T-cell (primary cell): ENCODE data around the gene GABRG3. TPM values are rescaled to one million over a fixed set of nuclear protein-coding genes. Genes with fewer than 3 reads are reported as not detected.

Experiments
- ATAC-seq, 4 experiments: fragments of 200-7000 bp in 3 of 4; fragments of 150-1000 bp in 1 of 4; cut with Tn5 transposase; replicated peaks in 1 of 4; 1 replicate in 3 of 4; 2 replicates in 1 of 4; pipeline ENCODE4 v1.10.0; 2021; ENCODE audit warnings: moderate library complexity in 3 of 4, mild to moderate bottlenecking in 2 of 4, moderate number of reproducible peaks in 1 of 4
- CTCF ChIA-PET, 2 donors: fragments of 300-600 bp; sonication (Branson Sonifier 250); formaldehyde crosslinking; loops; one replicate each; lab custom pipeline; 2022; ENCODE audit warnings: antibody characterized with exemption in 2 of 2; lab: Charles Lee
- POLR2A ChIA-PET, 2 donors: fragments of 300-600 bp; sonication (Branson Sonifier 250); formaldehyde crosslinking; loops; one replicate each; lab custom pipeline; 2022; ENCODE audit warnings: antibody characterized with exemption in 2 of 2; lab: Charles Lee
- DNase-seq, 35 experiments: peaks; one replicate each; pipeline versions ENCODE4 v3.0.0 to v3.0.0-alpha.2; 2013 to 2023
- H3K27ac ChIP-seq: one replicate; pipeline ENCODE4 v1.5.1; 2013; ENCODE audit warnings: low read length
- H3K27me3 ChIP-seq, 2 experiments: replicated peaks in 1 of 2; 1 replicate in 1 of 2; 2 replicates in 1 of 2; pipeline versions ENCODE4 v1.6.1 to v1.7.0; 2013; ENCODE audit warnings: low read length in 1 of 2, mixed read lengths in 1 of 2; ENCODE audit not compliant: control insufficient read depth in 2 of 2, insufficient read depth in 2 of 2; ENCODE audit errors: extremely low read depth in 1 of 2
- H3K36me3 ChIP-seq, 2 donors: 1 replicate in 1 of 2; 2 replicates in 1 of 2; pipeline versions ENCODE4 v1.6.1 to v1.7.0; 2013; ENCODE audit warnings: low read length in 1 of 2; ENCODE audit not compliant: control insufficient read depth in 2 of 2, insufficient read depth in 1 of 2; ENCODE audit errors: extremely low read depth in 1 of 2
- H3K4me1 ChIP-seq, 2 experiments: 1 replicate in 1 of 2; 2 replicates in 1 of 2; pipeline versions ENCODE4 v1.6.1 to v1.7.0; 2013; ENCODE audit warnings: low read length in 2 of 2, mixed read lengths in 1 of 2; ENCODE audit not compliant: insufficient read depth in 2 of 2, control insufficient read depth in 1 of 2; ENCODE audit errors: extremely low read depth in 1 of 2
- H3K4me3 ChIP-seq, 2 donors: 1 replicate in 1 of 2; 2 replicates in 1 of 2; pipeline versions ENCODE4 v1.5.1 to v1.7.0; 2013; ENCODE audit warnings: mild to moderate bottlenecking in 2 of 2, low read length in 1 of 2, moderate library complexity in 1 of 2; ENCODE audit not compliant: control insufficient read depth in 1 of 2; ENCODE audit errors: extremely low read depth in 1 of 2
- H3K9me3 ChIP-seq: 2 replicates; pipeline ENCODE4 v1.7.0; 2013
- H3K27ac Mint-ChIP-seq, 2 donors: one replicate each; pipeline ENCODE4 v1.8.0; 2020 to 2021; ENCODE audit warnings: mild to moderate bottlenecking in 2 of 2, mixed read lengths in 2 of 2
- H3K27me3 Mint-ChIP-seq, 2 donors: one replicate each; pipeline ENCODE4 v1.8.0; 2021 to 2022; ENCODE audit warnings: mixed read lengths in 2 of 2
- H3K36me3 Mint-ChIP-seq: one replicate; pipeline ENCODE4 v1.8.0; 2021; ENCODE audit warnings: mixed read lengths
- H3K4me1 Mint-ChIP-seq, 3 donors: one replicate each; pipeline ENCODE4 v1.8.0; 2020 to 2022; ENCODE audit warnings: mixed read lengths in 3 of 3, mild to moderate bottlenecking in 1 of 3
- H3K4me3 Mint-ChIP-seq, 3 donors: one replicate each; pipeline ENCODE4 v1.8.0; 2020 to 2022; ENCODE audit warnings: mild to moderate bottlenecking in 3 of 3, mixed read lengths in 3 of 3, moderate library complexity in 3 of 3
- H3K9me3 Mint-ChIP-seq, 3 donors: one replicate each; pipeline ENCODE4 v1.8.0; 2020 to 2022; ENCODE audit warnings: mixed read lengths in 3 of 3
- WGBS: methylation state at CpG from one replicate; pipeline ENCODE4 v1.1.5; 2013; ENCODE audit warnings: missing lambda C conversion rate; ENCODE audit not compliant: insufficient coverage; 5-methylcytosine and 5-hydroxymethylcytosine counted together
- total RNA-seq, 35 experiments: library from RNA in 6 of 35; stranded (reverse) in 6 of 35; fragments of 120-200 nt in 1 of 35; gene quantifications; one replicate each; pipeline versions ENCODE4 v1.2.1 to v1.2.4 and lab custom pipeline; 2013 to 2026

The GABRG3 gene
- total RNA-seq, 5 donors from 2014 or later (not counting 1 experiment from before 2014, with no cell fraction given) = not detected

GRCh38 chr15:27248251-27248650 lies 277.3 kb downstream of the GABRG3 start:
- no peaks in the 10 kb centered on the region for H3K36me3 ChIP-seq
- H3K27ac Mint-ChIP-seq = no peak overlapping the region
- H3K9me3 Mint-ChIP-seq = peaks cover under 1 to 2% (median under 1%) of the 10 kb centered on the region in 3 donors
- CTCF ChIA-PET = no interaction called here
- no peak overlapping the region for H3K4me3 ChIP-seq
- peaks cover 0 to 3% of the 10 kb centered on the region in 2 experiments for H3K27me3 ChIP-seq
- POLR2A ChIA-PET = no interaction called here
- H3K27me3 Mint-ChIP-seq = no peaks in the 10 kb centered on the region
- H3K27ac ChIP-seq = no peak overlapping the region
- no peaks in the 10 kb centered on the region for H3K4me1 ChIP-seq
- DNase-seq (no peak), ATAC-seq (no peak)
- no peaks in the 10 kb centered on the region for H3K9me3 ChIP-seq
- H3K4me1 Mint-ChIP-seq = no peaks in the 10 kb centered on the region
- no peak overlapping the region for H3K4me3 Mint-ChIP-seq
- H3K36me3 Mint-ChIP-seq = no peaks in the 10 kb centered on the region
- WGBS = 100% methylated on average over 3 of the region's 3 CpGs

GRCh38 chr15:27249046-27249759 lies 278.2 kb downstream of the GABRG3 start:
- ATAC-seq (no peak), DNase-seq (no peak)
- Mint-ChIP-seq H3K4me1 (no peaks in the 10 kb centered on the region), H3K9me3 (no peaks in the 10 kb centered on the region), H3K27me3 (no peaks in the 10 kb centered on the region), H3K4me3 (no peak overlapping the region), H3K27ac (no peak overlapping the region), H3K36me3 (no peaks in the 10 kb centered on the region)
- ChIA-PET POLR2A (no interaction called here), CTCF (no interaction called here)
- Histone ChIP-seq H3K9me3 (no peaks in the 10 kb centered on the region), H3K4me1 (no peaks in the 10 kb centered on the region), H3K27me3 (peaks cover 0 to 3% of the 10 kb centered on the region in 2 experiments), H3K4me3 (no peak overlapping the region), H3K36me3 (no peaks in the 10 kb centered on the region), H3K27ac (no peak overlapping the region)
- 89% methylated on average over 22 of the region's 23 CpGs for WGBS

- no peak overlapping the region for H3K27ac ChIP-seq
- Mint-ChIP-seq H3K36me3 (no peaks in the 10 kb centered on the region), H3K27ac (no peak overlapping the region), H3K4me1 (no peaks in the 10 kb centered on the region), H3K4me3 (no peak overlapping the region), H3K27me3 (no peaks in the 10 kb centered on the region), H3K9me3 (peaks cover 0 to 3% (median 0%) of the 10 kb centered on the region in 3 donors)
- ChIA-PET POLR2A (no interaction called here), CTCF (no interaction called here)
- peaks cover 0 to 3% of the 10 kb centered on the region in 2 experiments for H3K27me3 ChIP-seq
- no peak for ATAC-seq
- H3K4me1 ChIP-seq = no peaks in the 10 kb centered on the region
- DNase-seq = no peak
- no peaks in the 10 kb centered on the region for H3K9me3 ChIP-seq
- WGBS = no CpG with 5 or more reads among the region's 3 CpGs
- no peaks in the 10 kb centered on the region for H3K36me3 ChIP-seq
- no peak overlapping the region for H3K4me3 ChIP-seq
Measured at GRCh38 chr15:27249760-27250109, 278.8 kb downstream of the GABRG3 start.

- ChIA-PET CTCF (no interaction called here), POLR2A (no interaction called here)
- no peaks in the 10 kb centered on the region for H3K36me3 Mint-ChIP-seq
- no peak overlapping the region for H3K27ac Mint-ChIP-seq
- WGBS = 87% methylated on average over 5 of the region's 6 CpGs
- DNase-seq (no peak), ATAC-seq (no peak)
- no peak overlapping the region for H3K4me3 Mint-ChIP-seq
- Histone ChIP-seq H3K27ac (no peak overlapping the region), H3K36me3 (no peaks in the 10 kb centered on the region), H3K4me1 (no peaks in the 10 kb centered on the region), H3K27me3 (peaks cover 0 to 3% of the 10 kb centered on the region in 2 experiments), H3K9me3 (no peaks in the 10 kb centered on the region), H3K4me3 (no peak overlapping the region)
- no peaks in the 10 kb centered on the region for H3K27me3 Mint-ChIP-seq
- peaks cover 0 to 3% (median 0%) of the 10 kb centered on the region in 3 donors for H3K9me3 Mint-ChIP-seq
- H3K4me1 Mint-ChIP-seq = no peaks in the 10 kb centered on the region
Measured at GRCh38 chr15:27250223-27250622, 279.2 kb downstream of the GABRG3 start.

GRCh38 chr15:27254055-27254454 lies 283.1 kb downstream of the GABRG3 start:
- Histone ChIP-seq H3K27me3 (peaks cover 0 to 3% of the 10 kb centered on the region in 2 experiments), H3K36me3 (no peaks in the 10 kb centered on the region), H3K4me1 (no peaks in the 10 kb centered on the region), H3K4me3 (no peak overlapping the region), H3K27ac (no peak overlapping the region), H3K9me3 (no peaks in the 10 kb centered on the region)
- Mint-ChIP-seq H3K4me1 (no peaks in the 10 kb centered on the region), H3K27me3 (peaks cover 0 to 5% of the 10 kb centered on the region in 2 donors), H3K4me3 (no peak overlapping the region), H3K36me3 (no peaks in the 10 kb centered on the region), H3K27ac (no peak overlapping the region), H3K9me3 (peaks cover 0 to 10% (median 8%) of the 10 kb centered on the region in 3 donors)
- ChIA-PET CTCF (no interaction called here), POLR2A (no interaction called here)
- 78% methylated on average over 8 of the region's 9 CpGs for WGBS
- no peak for DNase-seq
- no peak for ATAC-seq

- H3K9me3 ChIP-seq = no peaks in the 10 kb centered on the region
- Mint-ChIP-seq H3K4me1 (no peaks in the 10 kb centered on the region), H3K36me3 (no peaks in the 10 kb centered on the region), H3K9me3 (peaks cover 0 to 18% (median 8%) of the 10 kb centered on the region in 3 donors), H3K27me3 (peaks cover 0 to 5% of the 10 kb centered on the region in 2 donors), H3K4me3 (no peak overlapping the region), H3K27ac (no peak overlapping the region)
- 42% methylated on average over 2 of the region's 3 CpGs for WGBS
- no peak for ATAC-seq
- no peak for DNase-seq
- ChIA-PET CTCF (no interaction called here), POLR2A (no interaction called here)
- no peak overlapping the region for H3K4me3 ChIP-seq
- no peak overlapping the region for H3K27ac ChIP-seq
- H3K27me3 ChIP-seq = peaks cover 0 to 3% of the 10 kb centered on the region in 2 experiments
- no peaks in the 10 kb centered on the region for H3K4me1 ChIP-seq
- no peaks in the 10 kb centered on the region for H3K36me3 ChIP-seq
Measured at GRCh38 chr15:27254801-27255200, 283.8 kb downstream of the GABRG3 start.
